HFFc6 (cell line): ENCODE measurements around the gene NSD1. TPM values are rescaled to one million over a fixed set of nuclear protein-coding genes. Genes with fewer than 3 reads are reported as not detected.

Experiments used
- DNase-seq: peaks from one replicate; pipeline ENCODE4 v3.0.0-alpha.2; 2018
- H3K27ac Mint-ChIP-seq: 2 replicates; pipeline ENCODE4 v1.8.0; 2020; ENCODE audit warnings: mild to moderate bottlenecking, mixed read lengths
- H3K27me3 Mint-ChIP-seq: 2 replicates; pipeline ENCODE4 v1.8.0; 2021; ENCODE audit warnings: mild to moderate bottlenecking, moderate library complexity, mixed read lengths; ENCODE audit not compliant: insufficient read depth
- H3K36me3 Mint-ChIP-seq: 2 replicates; pipeline ENCODE4 v1.8.0; 2021; ENCODE audit warnings: low read depth, mixed read lengths
- H3K4me1 Mint-ChIP-seq: 2 replicates; pipeline ENCODE4 v1.8.0; 2020; ENCODE audit warnings: low read depth, mixed read lengths
- H3K4me3 Mint-ChIP-seq: 2 replicates; pipeline ENCODE4 v1.8.0; 2020; ENCODE audit warnings: mild to moderate bottlenecking, moderate library complexity, mixed read lengths
- H3K9me3 Mint-ChIP-seq: 2 replicates; pipeline ENCODE4 v1.8.0; 2020; ENCODE audit warnings: mild to moderate bottlenecking, mixed read lengths
- CTCF ChIP-seq: fragments of 200-600 bp; sonication (generic); IDR thresholded peaks from 2 replicates; pipeline ENCODE4 v1.5.0; 2021; ENCODE audit warnings: antibody characterized with exemption, mild to moderate bottlenecking
- total RNA-seq, 6 experiments: library from RNA; stranded (reverse); fragmentation: NEBNext Ultra II Directional; extraction: Animal tissue kit (Norgen Biotek cat#: 25700); gene quantifications; 2 replicates in 1 of 6; 3 replicates in 5 of 6; pipeline ENCODE4 v1.2.3, GENCODE V29; 2021

Gene NSD1
- total RNA-seq, 6 experiments from 2014 or later: 42.6 to 56.4 (median 48.4) TPM

- H3K4me1 Mint-ChIP-seq: peaks cover 56% of the 10 kb centered on the region
- DNase-seq: no peak
- peaks cover 28% of the 10 kb centered on the region for H3K27me3 Mint-ChIP-seq
- no peaks in the 10 kb centered on the region for H3K9me3 Mint-ChIP-seq
- H3K4me3 Mint-ChIP-seq: no peak overlapping the region
- peak overlapping the region; percentile 36; the same call in 1 of the 2 replicates for H3K27ac Mint-ChIP-seq
- peak; percentile 26; the same call in 1 of the 2 replicates for TF ChIP-seq CTCF
- H3K36me3 Mint-ChIP-seq: peaks cover 38% of the 10 kb centered on the region
Measured at GRCh38 chr5:177306674-177307543, 173.3 kb downstream of the NSD1 start.

- TF ChIP-seq CTCF: no peak
- H3K9me3 Mint-ChIP-seq: no peaks in the 10 kb centered on the region
- H3K4me3 Mint-ChIP-seq: no peak overlapping the region
- no peak overlapping the region for H3K27ac Mint-ChIP-seq
- peaks cover 23% of the 10 kb centered on the region for H3K27me3 Mint-ChIP-seq
- peaks cover 38% of the 10 kb centered on the region for H3K36me3 Mint-ChIP-seq
- DNase-seq: no peak
- peaks cover 51% of the 10 kb centered on the region for H3K4me1 Mint-ChIP-seq
Measured at GRCh38 chr5:177307544-177308363, 174.2 kb downstream of the NSD1 start.

- no peak for TF ChIP-seq CTCF
- peaks cover 38% of the 10 kb centered on the region for H3K36me3 Mint-ChIP-seq
- H3K27ac Mint-ChIP-seq: no peak overlapping the region; the same call in 1 of the 2 replicates
- no peak for DNase-seq
- H3K27me3 Mint-ChIP-seq: peaks cover 20% of the 10 kb centered on the region
- no peak overlapping the region for H3K4me3 Mint-ChIP-seq
- peaks cover 55% of the 10 kb centered on the region for H3K4me1 Mint-ChIP-seq
- H3K9me3 Mint-ChIP-seq: no peaks in the 10 kb centered on the region
Measured at GRCh38 chr5:177308740-177309139, 175.2 kb downstream of the NSD1 start.

GRCh38 chr5:177309351-177310191, 176.0 kb downstream of the NSD1 start:
- Mint-ChIP-seq H3K9me3 (no peaks in the 10 kb centered on the region), H3K27me3 (peaks cover 16% of the 10 kb centered on the region), H3K4me3 (peak overlapping the region; percentile 90), H3K4me1 (peaks cover 48% of the 10 kb centered on the region), H3K27ac (peak overlapping the region; percentile 62; the same call in 1 of the 2 replicates), H3K36me3 (peaks cover 30% of the 10 kb centered on the region)
- peak; percentile 68 for DNase-seq
- TF ChIP-seq CTCF: peak; percentile 96

GRCh38 chr5:177310332-177310731, 176.8 kb downstream of the NSD1 start:
- peak overlapping the region; percentile 90 for H3K4me3 Mint-ChIP-seq

More at GRCh38 chr5:177310332-177310731, 176.8 kb downstream of the NSD1 start:
- Mint-ChIP-seq H3K27ac (no peak overlapping the region; the same call in 1 of the 2 replicates), H3K36me3 (peaks cover 23% of the 10 kb centered on the region), H3K4me1 (peaks cover 40% of the 10 kb centered on the region), H3K9me3 (no peaks in the 10 kb centered on the region), H3K27me3 (peaks cover 12% of the 10 kb centered on the region)
- no peak for TF ChIP-seq CTCF
- no peak for DNase-seq
